C4-2B (cell line): ENCODE results near the gene TMEM259.

Experiments
- H3K27ac ChIP-seq: fragments of 450-650 bp; 2 replicates; pipeline ENCODE4 v1.5.1; 2017
- ZFX ChIP-seq: fragments of 450-650 bp; IDR thresholded peaks from 2 replicates; pipeline ENCODE4 v1.6.1; 2017
- TF ChIP-seq, protein P1 (sequence below): fragments of 450-650 bp; conservative IDR thresholded peaks from 2 replicates; pipeline ENCODE4 v1.5.1; 2017; ENCODE audit warnings: mild to moderate bottlenecking

TMEM259 gene

DNA sequence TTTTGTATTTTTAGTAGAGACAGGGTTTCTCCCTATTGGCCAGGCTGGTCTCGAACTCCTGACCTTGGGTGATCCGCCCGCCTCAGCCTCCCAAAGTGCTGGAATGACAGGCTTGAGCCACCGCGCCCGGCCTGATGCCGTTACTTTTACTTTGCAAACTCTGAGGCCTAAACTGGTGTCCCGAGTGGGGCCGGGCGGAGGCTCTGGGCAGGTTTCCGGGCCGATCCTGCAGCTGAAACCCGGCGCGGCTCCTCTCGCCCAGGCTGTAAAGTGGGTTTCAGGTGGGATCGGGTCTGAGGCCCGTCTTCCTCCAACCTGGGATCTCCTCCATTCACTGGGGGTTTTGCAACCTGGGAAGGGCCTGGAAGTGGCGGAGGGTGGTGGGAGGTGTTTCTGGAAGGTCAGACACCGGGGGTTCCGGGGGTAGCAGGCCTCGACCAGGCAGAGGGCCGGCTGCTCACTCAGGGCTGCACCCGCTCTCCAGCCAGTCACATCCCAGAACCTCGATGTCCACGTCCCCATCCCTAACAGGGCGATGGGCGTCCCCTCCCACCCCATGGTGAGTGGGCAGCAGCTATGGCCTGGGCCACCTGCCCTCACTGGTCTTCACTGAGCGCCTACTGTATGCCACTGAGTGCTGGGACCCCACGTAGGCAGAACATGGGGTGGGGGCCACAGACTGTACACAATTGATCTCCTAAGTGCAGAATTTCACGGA, 58.1 kb downstream of the TMEM259 start:
- TF ChIP-seq, protein P1, sequence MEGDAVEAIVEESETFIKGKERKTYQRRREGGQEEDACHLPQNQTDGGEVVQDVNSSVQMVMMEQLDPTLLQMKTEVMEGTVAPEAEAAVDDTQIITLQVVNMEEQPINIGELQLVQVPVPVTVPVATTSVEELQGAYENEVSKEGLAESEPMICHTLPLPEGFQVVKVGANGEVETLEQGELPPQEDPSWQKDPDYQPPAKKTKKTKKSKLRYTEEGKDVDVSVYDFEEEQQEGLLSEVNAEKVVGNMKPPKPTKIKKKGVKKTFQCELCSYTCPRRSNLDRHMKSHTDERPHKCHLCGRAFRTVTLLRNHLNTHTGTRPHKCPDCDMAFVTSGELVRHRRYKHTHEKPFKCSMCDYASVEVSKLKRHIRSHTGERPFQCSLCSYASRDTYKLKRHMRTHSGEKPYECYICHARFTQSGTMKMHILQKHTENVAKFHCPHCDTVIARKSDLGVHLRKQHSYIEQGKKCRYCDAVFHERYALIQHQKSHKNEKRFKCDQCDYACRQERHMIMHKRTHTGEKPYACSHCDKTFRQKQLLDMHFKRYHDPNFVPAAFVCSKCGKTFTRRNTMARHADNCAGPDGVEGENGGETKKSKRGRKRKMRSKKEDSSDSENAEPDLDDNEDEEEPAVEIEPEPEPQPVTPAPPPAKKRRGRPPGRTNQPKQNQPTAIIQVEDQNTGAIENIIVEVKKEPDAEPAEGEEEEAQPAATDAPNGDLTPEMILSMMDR: no peak
- no peak for TF ChIP-seq ZFX
- no peak overlapping the region for H3K27ac ChIP-seq

GRCh38 chr19:961866-962620, 58.9 kb downstream of the TMEM259 start:
- TF ChIP-seq ZFX: no peak
- TF ChIP-seq, protein P1: no peak
- H3K27ac ChIP-seq: no peak overlapping the region

DNA sequence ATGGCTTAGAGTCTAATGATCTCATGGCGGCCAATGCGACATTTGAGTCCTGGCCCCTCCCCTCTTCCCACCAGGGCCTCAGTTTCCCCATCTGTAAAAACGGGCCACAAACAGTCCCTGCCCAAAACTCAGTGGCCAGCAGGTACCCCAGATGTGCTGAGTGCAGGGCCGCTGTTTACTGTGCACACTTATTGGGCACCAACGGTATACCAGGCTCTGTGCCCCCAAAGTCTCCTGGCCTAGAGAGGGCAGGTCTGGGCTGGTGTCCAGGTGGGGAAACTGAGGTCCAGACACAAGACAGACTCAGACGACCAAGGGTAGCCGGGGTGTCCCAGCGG, 60.4 kb downstream of the TMEM259 start:
- H3K27ac ChIP-seq: no peak overlapping the region
- no peak for TF ChIP-seq ZFX
- TF ChIP-seq, protein P1: no peak

DNA sequence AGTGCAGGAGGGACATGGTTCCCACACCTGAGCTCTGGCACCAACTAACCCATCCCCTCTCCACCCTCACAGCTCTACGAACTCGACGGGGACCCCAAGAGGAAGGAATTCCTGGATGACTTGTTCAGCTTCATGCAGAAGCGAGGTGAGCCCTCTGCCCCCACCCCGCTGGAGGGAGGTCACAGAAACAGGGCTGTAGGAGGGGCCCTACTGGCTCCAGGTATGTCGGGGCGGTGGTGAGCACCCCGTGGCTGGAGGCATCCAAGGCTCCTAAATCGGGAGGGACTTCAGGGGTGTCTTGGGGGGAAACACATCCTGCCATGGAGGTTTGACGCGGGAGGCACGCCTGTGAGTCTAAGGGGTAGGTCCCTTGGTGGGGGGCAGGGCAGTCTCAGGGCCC, 60.9 kb downstream of the TMEM259 start:
- no peak for TF ChIP-seq ZFX
- TF ChIP-seq, protein P1: no peak
- H3K27ac ChIP-seq: no peak overlapping the region
